BLaER1 (cell line): ENCODE measurements around the gene PPP1R12A.
"Not testable (repeated sequence)": the region's sequence is repeated elsewhere in the genome, so short reads cannot be mapped to it uniquely, and the experiment has no call there.

Experiments
- H3K27ac ChIP-seq: shearing (Covaris generic); formaldehyde crosslinking; 2 replicates; pipeline ENCODE4 v1.8.1; 2022
- H3K27me3 ChIP-seq: shearing (Covaris generic); formaldehyde crosslinking; 2 replicates; pipeline ENCODE4 v1.8.1; 2022
- H3K36me3 ChIP-seq: shearing (Covaris generic); formaldehyde crosslinking; 2 replicates; pipeline ENCODE4 v1.8.1; 2022
- H3K4me1 ChIP-seq: shearing (Covaris generic); formaldehyde crosslinking; 2 replicates; pipeline ENCODE4 v1.8.1; 2022
- H3K4me2 ChIP-seq: shearing (Covaris generic); formaldehyde crosslinking; 2 replicates; pipeline ENCODE4 v1.8.1; 2022
- H3K4me3 ChIP-seq: shearing (Covaris generic); formaldehyde crosslinking; 2 replicates; pipeline ENCODE4 v1.8.1; 2022
- H3K9ac ChIP-seq: shearing (Covaris generic); formaldehyde crosslinking; 2 replicates; pipeline ENCODE4 v1.8.1; 2022
- H3K9me3 ChIP-seq: shearing (Covaris generic); formaldehyde crosslinking; 2 replicates; pipeline ENCODE4 v1.8.1; 2022
- H4K20me1 ChIP-seq: shearing (Covaris generic); formaldehyde crosslinking; 2 replicates; pipeline ENCODE4 v1.8.1; 2022
- Cebpa-rat ChIP-seq: shearing (Covaris generic); IDR thresholded peaks from 2 replicates; pipeline ENCODE4 v1.8.1; 2022

Gene PPP1R12A

DNA sequence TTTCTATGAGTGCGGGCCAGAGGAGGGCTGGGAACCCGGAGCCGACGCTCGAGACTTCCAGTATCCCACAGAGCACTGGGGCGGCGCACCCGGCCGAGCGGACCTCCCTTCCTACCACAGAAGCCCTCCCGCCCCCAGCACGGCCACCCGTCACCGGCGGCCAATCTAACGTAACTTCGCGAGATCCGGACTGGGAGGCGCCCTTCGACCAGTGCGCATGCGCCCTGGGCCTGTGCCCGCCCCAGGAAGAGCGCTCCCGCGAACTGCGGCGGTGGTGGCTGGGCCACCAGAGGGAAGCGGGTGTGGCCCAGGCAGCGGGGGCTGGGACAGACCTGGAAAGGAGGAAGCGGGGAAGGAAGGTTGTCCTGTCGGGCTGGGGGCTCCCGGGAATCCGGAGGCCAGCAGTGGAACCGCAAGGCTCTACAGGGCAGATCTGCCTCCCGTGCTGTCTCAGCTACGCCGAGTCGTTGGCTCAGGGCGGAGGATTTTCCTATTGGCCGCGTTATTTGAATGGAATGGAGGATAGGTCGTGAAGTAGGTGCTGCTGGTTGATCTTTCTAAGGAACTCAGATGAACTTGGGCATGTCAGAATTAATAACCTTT lies at the start of gene PPP1R12A:
TSS of gene PPP1R12A (minus strand) at position 77 of the 603 bp plus-strand sequence. CDS start 166 bp downstream, outside the sequence.
- H3K9ac ChIP-seq, result peak within 1 kb of the TSS; percentile 97
- peaks cover 5% of the 10 kb centered on the region; the same call in 1 of the 2 replicates for H3K36me3 ChIP-seq
- H3K4me3 ChIP-seq, result peak within 1 kb of the TSS; percentile 92
- peaks cover 43% of the 10 kb centered on the region for H4K20me1 ChIP-seq
- TF ChIP-seq Cebpa-rat, result no peak
- no peaks in the 10 kb centered on the region for H3K27me3 ChIP-seq
- peak within 1 kb of the TSS; percentile 83 for H3K4me2 ChIP-seq
- peak within 1 kb of the TSS; percentile 97 for H3K27ac ChIP-seq
- no peaks in the 10 kb centered on the region for H3K9me3 ChIP-seq
- peaks cover 33% of the 10 kb centered on the region for H3K4me1 ChIP-seq

DNA sequence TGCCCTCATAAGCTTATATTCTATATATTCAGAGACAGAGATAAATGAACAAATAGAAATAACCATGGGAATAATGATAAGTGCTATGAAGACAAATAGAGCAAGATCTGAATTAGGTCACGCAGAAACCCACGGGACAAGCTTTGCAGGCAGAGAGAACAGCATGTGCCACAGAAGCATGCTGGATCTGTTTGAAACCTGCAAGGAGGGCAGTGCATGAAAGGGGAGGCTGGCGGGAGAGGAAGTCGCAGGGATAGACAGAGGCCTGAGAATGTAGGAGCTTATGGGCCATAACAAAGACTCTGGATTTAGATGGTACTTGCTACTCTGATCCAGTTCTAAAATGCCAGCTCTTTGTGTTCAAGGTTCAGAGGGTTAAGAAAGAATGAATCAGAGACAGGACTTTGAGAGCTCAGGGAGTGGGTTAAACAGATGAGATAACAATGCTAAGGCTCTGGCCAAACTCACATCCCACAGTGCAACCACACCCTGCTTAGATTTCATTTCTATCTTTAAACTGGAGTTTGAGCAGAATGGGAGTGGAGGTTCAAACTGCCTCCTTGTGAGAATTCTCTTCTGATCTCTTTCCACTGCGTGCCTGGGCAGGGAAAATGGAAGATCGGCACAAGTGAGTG lies 49.2 kb upstream of the PPP1R12A start:
- Histone ChIP-seq H3K4me2 (no peak overlapping the region), H3K9me3 (no peaks in the 10 kb centered on the region), H3K4me1 (peaks cover 5% of the 10 kb centered on the region; the same call in 1 of the 2 replicates), H4K20me1 (no peaks in the 10 kb centered on the region), H3K36me3 (no peaks in the 10 kb centered on the region), H3K27me3 (no peaks in the 10 kb centered on the region), H3K27ac (no peak overlapping the region), H3K9ac (no peak overlapping the region), H3K4me3 (no peak overlapping the region)
- TF ChIP-seq Cebpa-rat, result no peak

GRCh38 chr12:79983492-79983891 lies 48.6 kb upstream of the PPP1R12A start:
- no peaks in the 10 kb centered on the region for H3K9me3 ChIP-seq
- H3K27me3 ChIP-seq, result no peaks in the 10 kb centered on the region
- H3K36me3 ChIP-seq, result no peaks in the 10 kb centered on the region
- no peak overlapping the region for H3K4me3 ChIP-seq
- H4K20me1 ChIP-seq, result no peaks in the 10 kb centered on the region
- no peak for TF ChIP-seq Cebpa-rat
- no peak overlapping the region for H3K9ac ChIP-seq
- peaks cover 5% of the 10 kb centered on the region; the same call in 1 of the 2 replicates for H3K4me1 ChIP-seq
- no peak overlapping the region for H3K4me2 ChIP-seq
- no peak overlapping the region for H3K27ac ChIP-seq

- Histone ChIP-seq H4K20me1 (no peaks in the 10 kb centered on the region), H3K27me3 (no peaks in the 10 kb centered on the region), H3K4me2 (peak overlapping the region; percentile 24; the same call in 1 of the 2 replicates), H3K4me3 (no peak overlapping the region), H3K36me3 (no peaks in the 10 kb centered on the region), H3K9ac (no peak overlapping the region), H3K27ac (no peak overlapping the region), H3K4me1 (peaks cover 5% of the 10 kb centered on the region; the same call in 1 of the 2 replicates), H3K9me3 (no peaks in the 10 kb centered on the region)
- TF ChIP-seq Cebpa-rat, result no peak
Observed at GRCh38 chr12:79982086-79983062, 47.5 kb upstream of the PPP1R12A start.

DNA sequence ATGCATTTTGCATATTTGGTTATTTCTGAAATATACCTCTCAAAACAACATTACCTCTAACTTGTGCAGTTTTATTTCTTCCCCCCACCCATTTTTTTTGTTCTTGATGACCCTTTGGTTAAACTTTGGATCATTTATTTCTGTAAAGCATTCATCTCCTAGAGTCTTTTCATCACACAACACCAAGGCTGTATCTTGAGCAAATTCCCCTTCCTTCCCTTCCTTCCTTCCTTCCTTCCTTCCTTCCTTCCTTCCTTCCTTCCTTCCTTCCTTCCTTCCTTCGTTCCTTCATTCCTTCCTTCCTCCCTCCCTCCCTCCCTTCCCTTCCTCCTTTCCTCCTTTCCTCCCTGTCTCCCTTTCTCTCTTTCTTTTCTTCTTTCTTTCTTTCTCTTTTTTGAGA lies 43.8 kb upstream of the PPP1R12A start:
- no peak overlapping the region for H3K9ac ChIP-seq
- TF ChIP-seq Cebpa-rat, result no peak

DNA sequence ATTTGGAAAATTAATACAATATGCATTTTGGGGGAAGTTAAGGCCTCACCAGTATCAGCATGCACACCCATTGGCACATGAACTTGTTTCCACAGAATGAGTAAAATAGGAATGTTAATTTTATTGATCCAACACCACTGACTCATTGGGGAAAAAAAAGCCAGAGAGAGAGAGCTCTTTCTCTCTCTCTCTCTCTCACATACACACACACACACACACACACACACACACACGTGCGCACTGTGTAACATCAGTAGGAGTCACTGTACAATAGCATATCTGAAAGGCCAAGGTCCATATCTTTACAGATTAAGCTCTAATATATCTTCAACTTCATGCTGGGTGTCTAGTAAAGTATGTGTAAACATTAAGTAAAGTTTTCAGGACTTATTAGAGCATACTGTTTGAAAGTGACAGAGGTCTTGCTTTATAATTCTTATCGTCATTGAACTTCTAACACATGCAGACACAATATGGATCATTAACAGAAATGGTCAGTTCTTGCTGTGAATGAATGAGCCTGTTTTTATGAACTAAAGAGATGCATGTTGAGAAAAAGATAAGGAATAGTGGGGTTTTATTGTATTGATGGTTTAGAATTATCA lies 43.1 kb upstream of the PPP1R12A start:
- H3K4me1 ChIP-seq, H4K20me1 ChIP-seq, H3K4me3 ChIP-seq, H3K36me3 ChIP-seq, H3K9me3 ChIP-seq, H3K4me2 ChIP-seq, H3K27ac ChIP-seq, H3K27me3 ChIP-seq, H3K9ac ChIP-seq: not testable (repeated sequence)

More for the DNA sequence above, 43.8 kb upstream of the PPP1R12A start:
- H3K4me2 ChIP-seq, result no peak overlapping the region
- no peaks in the 10 kb centered on the region for H3K36me3 ChIP-seq
- H3K9me3 ChIP-seq, result no peaks in the 10 kb centered on the region
- no peak overlapping the region for H3K27ac ChIP-seq
- no peaks in the 10 kb centered on the region for H4K20me1 ChIP-seq
- no peaks in the 10 kb centered on the region for H3K27me3 ChIP-seq
- H3K4me1 ChIP-seq, result peaks cover 5% of the 10 kb centered on the region; the same call in 1 of the 2 replicates
- H3K4me3 ChIP-seq, result no peak overlapping the region

- Histone ChIP-seq H3K27me3 (no peaks in the 10 kb centered on the region), H3K27ac (no peak overlapping the region), H3K4me2 (no peak overlapping the region), H3K4me1 (no peaks in the 10 kb centered on the region), H4K20me1 (no peaks in the 10 kb centered on the region), H3K4me3 (no peak overlapping the region), H3K9me3 (no peaks in the 10 kb centered on the region), H3K9ac (no peak overlapping the region), H3K36me3 (no peaks in the 10 kb centered on the region)
- no peak for TF ChIP-seq Cebpa-rat
Observed at GRCh38 chr12:79975143-79975542, 40.2 kb upstream of the PPP1R12A start.

- H3K9me3 ChIP-seq, result no peaks in the 10 kb centered on the region
- no peak overlapping the region for H3K4me3 ChIP-seq
- no peaks in the 10 kb centered on the region for H3K4me1 ChIP-seq
- H3K27ac ChIP-seq, result no peak overlapping the region
- no peak for TF ChIP-seq Cebpa-rat
- H3K27me3 ChIP-seq, result no peaks in the 10 kb centered on the region
- H4K20me1 ChIP-seq, result no peaks in the 10 kb centered on the region
- no peaks in the 10 kb centered on the region for H3K36me3 ChIP-seq
- no peak overlapping the region for H3K9ac ChIP-seq
- H3K4me2 ChIP-seq, result no peak overlapping the region
Observed at GRCh38 chr12:79973801-79974200, 38.9 kb upstream of the PPP1R12A start.

- no peak overlapping the region for H3K9ac ChIP-seq
- TF ChIP-seq Cebpa-rat, result no peak
Observed at GRCh38 chr12:79964100-79964627, 29.3 kb upstream of the PPP1R12A start.

More at GRCh38 chr12:79964100-79964627, 29.3 kb upstream of the PPP1R12A start:
- Histone ChIP-seq H3K4me3 (no peak overlapping the region), H3K4me1 (peaks cover 47% of the 10 kb centered on the region), H3K4me2 (peak overlapping the region; percentile 36), H3K27ac (no peak overlapping the region), H3K9me3 (peaks cover 13% of the 10 kb centered on the region), H4K20me1 (no peaks in the 10 kb centered on the region), H3K27me3 (no peaks in the 10 kb centered on the region), H3K36me3 (no peaks in the 10 kb centered on the region)
